GM15510 (cell line): Measurements from ENCODE around the gene PON3.

ENCODE experiments used
- POLR2A ChIP-seq: IDR thresholded peaks from 3 replicates; pipeline ENCODE4 v1.6.1; 2011; ENCODE audit warnings: borderline replicate concordance; ENCODE audit not compliant: insufficient read length; ENCODE audit errors: extremely low read depth

PON3 gene

GRCh38 chr7:95424716-95425115, 28.5 kb upstream of the PON3 start:
- no peak for TF ChIP-seq POLR2A

GRCh38 chr7:95421847-95422444, 25.8 kb upstream of the PON3 start:
- no peak for TF ChIP-seq POLR2A

- TF ChIP-seq POLR2A, result no peak
Measured at GRCh38 chr7:95421000-95421846, 25.0 kb upstream of the PON3 start.

- no peak for TF ChIP-seq POLR2A
Measured at GRCh38 chr7:95412075-95412474, 15.9 kb upstream of the PON3 start.

GRCh38 chr7:95411666-95412065, 15.5 kb upstream of the PON3 start:
- no peak for TF ChIP-seq POLR2A

- no peak for TF ChIP-seq POLR2A
Measured at GRCh38 chr7:95411036-95411435, 14.9 kb upstream of the PON3 start.

GRCh38 chr7:95407751-95408150, 11.6 kb upstream of the PON3 start:
- no peak for TF ChIP-seq POLR2A

GRCh38 chr7:95405800-95406199, 9.6 kb upstream of the PON3 start:
- TF ChIP-seq POLR2A, result no peak

GRCh38 chr7:95405208-95405607, 9.0 kb upstream of the PON3 start:
- TF ChIP-seq POLR2A, result no peak

GRCh38 chr7:95404316-95404865, 8.2 kb upstream of the PON3 start:
- no peak for TF ChIP-seq POLR2A

- TF ChIP-seq POLR2A, result no peak
Measured at GRCh38 chr7:95398155-95398940, 2.2 kb upstream of the PON3 start.

- no peak for TF ChIP-seq POLR2A
Measured at GRCh38 chr7:95397381-95397780, 1.2 kb upstream of the PON3 start.

- TF ChIP-seq POLR2A, result no peak
Measured at GRCh38 chr7:95395755-95396135, 430 bp downstream of the PON3 start.

GRCh38 chr7:95394370-95394769, 1.8 kb downstream of the PON3 start:
- no peak for TF ChIP-seq POLR2A

GRCh38 chr7:95391761-95392160, 4.4 kb downstream of the PON3 start:
- TF ChIP-seq POLR2A, result no peak
